ENCODE results near the gene PHPT1. TPM values are rescaled to one million over a fixed set of nuclear protein-coding genes. Genes with fewer than 3 reads are reported as not detected.
A peak's percentile ranks its signal among the peaks of the same experiment; 100 is the strongest.

Gene PHPT1
- total and polyA plus RNA-seq, 2 donors from 2014 or later, result 108 to 283 TPM

- Histone ChIP-seq H3K4me1 (ENCODE audit: control insufficient read depth in 2 of 3, insufficient read depth in 2 of 3, low read depth in 1 of 3, low read length in 3 of 3) (peaks cover 0 to 22% (median 7%) of the 10 kb centered on the region in 3 donors), H3K27me3 (ENCODE audit: control insufficient read depth, insufficient read depth, low read length) (no peaks in the 10 kb centered on the region), H3K27ac (ENCODE audit: low read depth in 2 of 2, low read length in 2 of 2) (no peak overlapping the region), H3K36me3 (ENCODE audit: control insufficient read depth in 2 of 3, insufficient read depth in 3 of 3, low read length in 3 of 3) (no peaks in the 10 kb centered on the region), H3K4me3 (ENCODE audit: low read length in 3 of 3) (no peak overlapping the region), H3K9ac (ENCODE audit: low read length in 3 of 3) (no peak overlapping the region), H3K9me3 (ENCODE audit: control insufficient read depth in 2 of 3, insufficient read depth in 1 of 3, low read length in 3 of 3) (no peaks in the 10 kb centered on the region)
- DNase-seq, result no peak
- TF ChIP-seq CTCF (IDR thresholded peaks at IDR 0.05; ENCODE audit: borderline replicate concordance, extremely low read depth, insufficient read depth), result no peak
- intact Hi-C loops (cut with DNase I), result no loop called here
- no peak for FAIRE-seq
These were observed 10.6 kb upstream of the PHPT1 start for GRCh38 chr9:136838314-136839228.

GRCh38 chr9:136839229-136840139, 9.7 kb upstream of the PHPT1 start:
- no peak overlapping the region for H3K9ac ChIP-seq (ENCODE audit: low read length in 3 of 3)
- intact Hi-C loops (cut with DNase I), result loop anchor here (10.0 kb wide), 1 partner anchor 105 kb away; the partner anchor contains the start of genes C8G and FBXW5
- H3K27me3 ChIP-seq (ENCODE audit: control insufficient read depth, insufficient read depth, low read length), result no peaks in the 10 kb centered on the region
- H3K4me3 ChIP-seq (ENCODE audit: low read length in 3 of 3), result no peak overlapping the region
- H3K36me3 ChIP-seq (ENCODE audit: control insufficient read depth in 2 of 3, insufficient read depth in 3 of 3, low read length in 3 of 3), result no peaks in the 10 kb centered on the region
- H3K9me3 ChIP-seq (ENCODE audit: control insufficient read depth in 2 of 3, insufficient read depth in 1 of 3, low read length in 3 of 3), result no peaks in the 10 kb centered on the region
- no peak for TF ChIP-seq CTCF (IDR thresholded peaks at IDR 0.05; ENCODE audit: borderline replicate concordance, extremely low read depth, insufficient read depth)
- H3K4me1 ChIP-seq (ENCODE audit: control insufficient read depth in 2 of 3, insufficient read depth in 2 of 3, low read depth in 1 of 3, low read length in 3 of 3), result peaks cover 0 to 22% (median 7%) of the 10 kb centered on the region in 3 donors
- H3K27ac ChIP-seq (ENCODE audit: low read depth in 2 of 2, low read length in 2 of 2), result no peak overlapping the region
- DNase-seq, result no peak
- no peak for FAIRE-seq

GRCh38 chr9:136840140-136840876, 8.9 kb upstream of the PHPT1 start:
- intact Hi-C loops (cut with DNase I), result loop anchor here (10.0 kb wide), 1 partner anchor 104 kb away; the partner anchor contains the start of genes C8G and FBXW5
- H3K9me3 ChIP-seq (ENCODE audit: control insufficient read depth in 2 of 3, insufficient read depth in 1 of 3, low read length in 3 of 3), result no peaks in the 10 kb centered on the region
- no peak for TF ChIP-seq CTCF (IDR thresholded peaks at IDR 0.05; ENCODE audit: borderline replicate concordance, extremely low read depth, insufficient read depth)
- peak overlapping the region in 1 of 2 donors; percentile 43 for H3K27ac ChIP-seq (ENCODE audit: low read depth in 2 of 2, low read length in 2 of 2)
- FAIRE-seq (no peak), DNase-seq (peak in 2 of 5 donors; percentile 55 to 70)
- no peaks in the 10 kb centered on the region for H3K36me3 ChIP-seq (ENCODE audit: control insufficient read depth in 2 of 3, insufficient read depth in 3 of 3, low read length in 3 of 3)
- H3K4me1 ChIP-seq (ENCODE audit: control insufficient read depth in 2 of 3, insufficient read depth in 2 of 3, low read depth in 1 of 3, low read length in 3 of 3), result peaks cover 0 to 22% (median 7%) of the 10 kb centered on the region in 3 donors
- H3K9ac ChIP-seq (ENCODE audit: low read length in 3 of 3), result no peak overlapping the region
- H3K4me3 ChIP-seq (ENCODE audit: low read length in 3 of 3), result no peak overlapping the region
- H3K27me3 ChIP-seq (ENCODE audit: control insufficient read depth, insufficient read depth, low read length), result no peaks in the 10 kb centered on the region
